Measurements from ENCODE around the gene ZSWIM2. TPM values are rescaled to one million over a fixed set of nuclear protein-coding genes. Genes with fewer than 3 reads are reported as not detected.
"Not testable (repeated sequence)": the region's sequence is repeated elsewhere in the genome, so short reads cannot be mapped to it uniquely, and the experiment has no call there.

ZSWIM2 gene
- total RNA-seq, 1 experiment from 2014 or later, result not detected

DNA sequence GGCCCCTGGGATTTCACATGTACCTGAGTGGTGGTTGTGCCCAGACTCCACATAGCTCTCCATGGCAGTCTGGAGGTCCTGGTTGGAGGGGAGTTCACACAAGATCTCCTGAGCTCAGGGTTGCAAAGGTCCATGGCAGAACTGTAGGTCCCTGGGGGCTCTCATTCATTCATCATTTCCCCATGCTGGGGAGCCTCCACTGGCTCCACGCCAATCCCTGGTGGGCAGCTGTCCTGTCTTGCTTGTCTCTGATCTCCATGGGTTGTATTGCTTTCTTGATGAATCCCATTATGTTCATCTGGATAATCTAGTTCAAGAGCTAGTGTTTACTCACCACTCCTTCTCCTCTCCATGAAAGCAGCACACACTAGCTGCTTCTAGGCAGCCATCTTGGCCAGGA lies 42.4 kb downstream of the ZSWIM2 start:
- no TSS peak for BruUV-seq (replicated peaks)
- intact Hi-C loops (cut with micrococcal nuclease; ENCODE audit: unreplicated experiment), result no loop called here
- CTCF ChIA-PET, result no interaction called here

DNA sequence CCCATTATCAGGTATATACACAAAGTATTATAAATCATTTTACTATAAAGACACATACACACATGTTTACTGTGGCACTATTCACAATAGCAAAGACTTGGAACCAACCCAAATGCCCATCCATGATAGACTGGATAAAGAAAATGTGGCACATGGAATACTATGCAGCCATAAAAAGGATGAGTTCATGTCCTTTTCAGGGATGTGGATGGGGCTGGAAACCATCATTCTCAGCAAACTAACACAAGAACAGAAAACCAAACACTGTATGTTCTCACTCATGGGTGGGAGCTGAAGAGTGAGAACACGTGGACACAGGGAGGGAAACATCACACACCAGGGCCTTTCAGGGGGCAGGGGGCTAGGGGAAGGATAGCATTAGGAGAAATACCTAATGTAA lies 50.4 kb downstream of the ZSWIM2 start:
- H3F3A ChIP-seq (ENCODE audit: insufficient read depth, low read depth); H2AFZ ChIP-seq; H3K27ac ChIP-seq; H3K4me2 ChIP-seq; DNase-seq; H3K4me3 ChIP-seq; H3K9me3 ChIP-seq (ENCODE audit: insufficient read depth, low read depth); H3K9me2 ChIP-seq (ENCODE audit: insufficient read depth); BruUV-seq (replicated peaks); H3K79me2 ChIP-seq (ENCODE audit: low read depth); H3K27me3 ChIP-seq (ENCODE audit: insufficient read depth, low read depth); H4K20me1 ChIP-seq (ENCODE audit: insufficient read depth); POLR2A ChIA-PET (ENCODE audit: unreplicated experiment); intact Hi-C loops (cut with micrococcal nuclease; ENCODE audit: unreplicated experiment); H3K36me3 ChIP-seq (ENCODE audit: low read depth); H3K4me1 ChIP-seq (replicated peaks; ENCODE audit: insufficient read depth): not testable (repeated sequence)
- CTCF ChIA-PET, result interaction anchor here (0.7 kb wide), 1 partner anchor 197 kb away, joined by 3 read pairs; no protein-coding TSS in a partner anchor

More for the DNA sequence above, 42.4 kb downstream of the ZSWIM2 start:
- no peak for DNase-seq
- POLR2A ChIA-PET (ENCODE audit: unreplicated experiment), result no interaction called here
- no peak overlapping the region for H2AFZ ChIP-seq
- no peaks in the 10 kb centered on the region for H3K27me3 ChIP-seq (ENCODE audit: insufficient read depth, low read depth)
- TF ChIP-seq EZH2 (IDR thresholded peaks at IDR 0.05; ENCODE audit: low read depth), result no peak
- TF ChIP-seq, protein P1, sequence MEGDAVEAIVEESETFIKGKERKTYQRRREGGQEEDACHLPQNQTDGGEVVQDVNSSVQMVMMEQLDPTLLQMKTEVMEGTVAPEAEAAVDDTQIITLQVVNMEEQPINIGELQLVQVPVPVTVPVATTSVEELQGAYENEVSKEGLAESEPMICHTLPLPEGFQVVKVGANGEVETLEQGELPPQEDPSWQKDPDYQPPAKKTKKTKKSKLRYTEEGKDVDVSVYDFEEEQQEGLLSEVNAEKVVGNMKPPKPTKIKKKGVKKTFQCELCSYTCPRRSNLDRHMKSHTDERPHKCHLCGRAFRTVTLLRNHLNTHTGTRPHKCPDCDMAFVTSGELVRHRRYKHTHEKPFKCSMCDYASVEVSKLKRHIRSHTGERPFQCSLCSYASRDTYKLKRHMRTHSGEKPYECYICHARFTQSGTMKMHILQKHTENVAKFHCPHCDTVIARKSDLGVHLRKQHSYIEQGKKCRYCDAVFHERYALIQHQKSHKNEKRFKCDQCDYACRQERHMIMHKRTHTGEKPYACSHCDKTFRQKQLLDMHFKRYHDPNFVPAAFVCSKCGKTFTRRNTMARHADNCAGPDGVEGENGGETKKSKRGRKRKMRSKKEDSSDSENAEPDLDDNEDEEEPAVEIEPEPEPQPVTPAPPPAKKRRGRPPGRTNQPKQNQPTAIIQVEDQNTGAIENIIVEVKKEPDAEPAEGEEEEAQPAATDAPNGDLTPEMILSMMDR (conservative IDR thresholded peaks at IDR 0.05), result no peak
- H3K27ac ChIP-seq, result no peak overlapping the region
- no peaks in the 10 kb centered on the region for H3K79me2 ChIP-seq (ENCODE audit: low read depth)
- no peak overlapping the region for H3K4me2 ChIP-seq
- H3K9me3 ChIP-seq (ENCODE audit: insufficient read depth, low read depth), result no peaks in the 10 kb centered on the region
- H3F3A ChIP-seq (ENCODE audit: insufficient read depth, low read depth), result no peaks in the 10 kb centered on the region
- H3K36me3 ChIP-seq (ENCODE audit: low read depth), result no peaks in the 10 kb centered on the region
- H3K4me3 ChIP-seq, result no peak overlapping the region
- no peaks in the 10 kb centered on the region for H3K4me1 ChIP-seq (replicated peaks; ENCODE audit: insufficient read depth)
- H4K20me1 ChIP-seq (ENCODE audit: insufficient read depth), result no peaks in the 10 kb centered on the region
- no peaks in the 10 kb centered on the region for H3K9me2 ChIP-seq (ENCODE audit: insufficient read depth)

DNA sequence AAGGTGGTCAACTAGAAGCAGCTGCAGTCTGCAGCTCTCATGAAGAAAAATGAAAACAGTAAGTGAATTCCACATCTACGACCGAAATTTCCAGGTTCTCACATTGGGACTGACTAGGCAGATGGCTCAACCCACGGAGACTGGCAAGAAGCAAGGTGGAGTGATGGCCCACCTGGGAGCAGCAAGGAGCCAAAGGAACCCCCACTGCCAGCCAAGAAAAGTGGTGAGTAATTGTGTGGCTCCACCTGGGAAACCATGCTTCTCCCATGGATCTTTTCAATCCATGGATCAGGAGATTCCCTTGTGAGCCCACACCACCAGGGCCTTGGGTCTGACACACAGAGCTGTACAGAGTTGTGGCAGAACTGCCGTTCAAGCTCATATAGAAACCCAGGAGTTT lies 64.0 kb downstream of the ZSWIM2 start:
- no peak for DNase-seq
- ChIA-PET CTCF (no interaction called here), POLR2A (ENCODE audit: unreplicated experiment) (no interaction called here)
- Histone ChIP-seq H4K20me1 (ENCODE audit: insufficient read depth) (no peaks in the 10 kb centered on the region), H3K4me3 (no peak overlapping the region), H3K9me3 (ENCODE audit: insufficient read depth, low read depth) (no peaks in the 10 kb centered on the region), H3K27ac (no peak overlapping the region), H3K4me2 (no peak overlapping the region), H3K36me3 (ENCODE audit: low read depth) (no peaks in the 10 kb centered on the region), H3K9me2 (ENCODE audit: insufficient read depth) (no peaks in the 10 kb centered on the region), H2AFZ (no peak overlapping the region), H3K79me2 (ENCODE audit: low read depth) (no peaks in the 10 kb centered on the region), H3F3A (ENCODE audit: insufficient read depth, low read depth) (no peaks in the 10 kb centered on the region), H3K4me1 (replicated peaks; ENCODE audit: insufficient read depth) (no peaks in the 10 kb centered on the region), H3K27me3 (ENCODE audit: insufficient read depth, low read depth) (no peaks in the 10 kb centered on the region)
- no TSS peak for BruUV-seq (replicated peaks)
- TF ChIP-seq EZH2 (IDR thresholded peaks at IDR 0.05; ENCODE audit: low read depth), result no peak
- TF ChIP-seq, protein P1 (conservative IDR thresholded peaks at IDR 0.05), result no peak
- intact Hi-C loops (cut with micrococcal nuclease; ENCODE audit: unreplicated experiment), result no loop called here

DNA sequence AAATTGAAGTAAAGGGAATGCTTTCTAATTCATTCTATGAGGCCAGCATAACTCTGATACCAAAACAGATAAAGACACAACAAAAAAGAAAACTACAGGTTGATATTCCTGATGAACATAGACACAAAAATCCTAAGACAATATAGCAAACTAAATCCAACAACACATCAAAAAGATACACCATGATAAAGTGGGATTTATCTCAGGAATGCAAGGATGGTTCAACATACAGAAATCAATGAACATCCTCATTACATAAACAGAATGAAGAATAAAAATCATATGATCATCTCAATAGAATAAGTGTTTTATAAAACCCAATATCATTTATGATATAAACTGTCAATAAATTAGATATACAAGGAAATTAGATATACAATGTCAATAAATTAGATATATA lies 65.7 kb downstream of the ZSWIM2 start:
- no peaks in the 10 kb centered on the region for H4K20me1 ChIP-seq (ENCODE audit: insufficient read depth)
- H3F3A ChIP-seq (ENCODE audit: insufficient read depth, low read depth), result no peaks in the 10 kb centered on the region
- ChIA-PET POLR2A (ENCODE audit: unreplicated experiment) (no interaction called here), CTCF (no interaction called here)
- intact Hi-C loops (cut with micrococcal nuclease; ENCODE audit: unreplicated experiment), result no loop called here
- no peak for DNase-seq
- H3K4me1 ChIP-seq (replicated peaks; ENCODE audit: insufficient read depth), result no peaks in the 10 kb centered on the region
- H3K9me3 ChIP-seq (ENCODE audit: insufficient read depth, low read depth), result no peaks in the 10 kb centered on the region
- BruUV-seq (replicated peaks), result no TSS peak
- no peaks in the 10 kb centered on the region for H3K36me3 ChIP-seq (ENCODE audit: low read depth)
- H3K27ac ChIP-seq, result no peak overlapping the region
- no peaks in the 10 kb centered on the region for H3K9me2 ChIP-seq (ENCODE audit: insufficient read depth)
- H3K4me2 ChIP-seq, result no peak overlapping the region
- H3K4me3 ChIP-seq, result no peak overlapping the region
- no peak overlapping the region for H2AFZ ChIP-seq
- TF ChIP-seq, protein P1 (conservative IDR thresholded peaks at IDR 0.05), result no peak
- no peak for TF ChIP-seq EZH2 (IDR thresholded peaks at IDR 0.05; ENCODE audit: low read depth)
- no peaks in the 10 kb centered on the region for H3K79me2 ChIP-seq (ENCODE audit: low read depth)
- H3K27me3 ChIP-seq (ENCODE audit: insufficient read depth, low read depth), result no peaks in the 10 kb centered on the region

Data from PC-9 (cell line).